LNCaP clone FGC (cell line): ENCODE measurements around the gene SLC38A6.

Source experiments
- DNase-seq: peaks from one replicate; pipeline ENCODE4 v3.0.0-alpha.2; 2011; ENCODE audit warnings: low read depth
- H3K4me3 ChIP-seq: 2 replicates; pipeline ENCODE4 v1.5.1; 2011; ENCODE audit warnings: mild to moderate bottlenecking, low read depth, low read length, control low read depth
- CTCF ChIP-seq: IDR thresholded peaks from 2 replicates; pipeline ENCODE4 v1.5.1; 2012; ENCODE audit warnings: mild to moderate bottlenecking; ENCODE audit not compliant: control insufficient read depth, insufficient read depth; ENCODE audit errors: extremely low read depth

SLC38A6 gene

GRCh38 chr14:60965402-60965801, 15.6 kb upstream of the SLC38A6 start:
- no peak for TF ChIP-seq CTCF
- no peak for DNase-seq
- H3K4me3 ChIP-seq, result no peak overlapping the region

- TF ChIP-seq CTCF, result no peak
- H3K4me3 ChIP-seq, result no peak overlapping the region
- DNase-seq, result no peak
Measured at GRCh38 chr14:60968099-60968498, 12.9 kb upstream of the SLC38A6 start.

DNA sequence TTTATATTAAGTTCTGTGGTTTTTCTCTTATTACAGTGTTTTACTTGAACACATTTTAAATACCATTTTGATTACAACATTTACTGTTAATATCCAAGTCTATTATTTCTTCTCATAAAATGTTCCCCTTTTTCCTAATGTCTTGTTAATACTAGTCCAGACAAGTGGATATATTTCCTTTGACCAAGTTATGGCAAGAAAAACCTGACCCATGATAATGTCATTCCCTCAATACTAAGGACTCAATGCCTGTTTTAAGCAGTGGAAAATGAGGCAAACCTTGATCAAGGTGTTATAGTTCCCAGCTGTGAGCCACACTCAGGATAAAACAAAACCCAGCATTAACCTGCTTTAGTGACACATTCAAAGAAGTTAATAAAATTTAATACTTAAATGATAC, 12.4 kb upstream of the SLC38A6 start:
- no peak overlapping the region for H3K4me3 ChIP-seq
- no peak for TF ChIP-seq CTCF
- DNase-seq, result no peak

- no peak for DNase-seq
- TF ChIP-seq CTCF, result no peak
- H3K4me3 ChIP-seq, result no peak overlapping the region
Measured at GRCh38 chr14:60970146-60970545, 10.9 kb upstream of the SLC38A6 start.

DNA sequence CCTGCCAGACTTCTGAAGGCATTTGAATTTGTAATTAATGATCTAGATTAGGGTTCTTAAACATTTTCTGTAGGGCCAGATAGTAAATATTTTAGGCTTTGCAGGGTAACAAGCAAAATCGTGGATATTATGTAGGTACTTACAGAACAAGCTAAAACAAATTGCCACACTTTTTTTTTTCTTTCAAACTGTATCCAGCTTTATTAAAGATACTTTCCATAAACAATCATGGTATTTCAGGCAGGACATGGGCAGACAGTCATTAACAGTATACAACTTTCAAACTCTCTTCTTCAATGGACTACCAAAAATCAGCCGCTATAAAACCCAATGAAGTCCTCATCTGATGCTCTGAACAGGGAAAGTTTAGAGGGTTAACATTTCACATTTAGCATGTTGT, 9.8 kb upstream of the SLC38A6 start:
- DNase-seq, result no peak
- TF ChIP-seq CTCF, result no peak

DNA sequence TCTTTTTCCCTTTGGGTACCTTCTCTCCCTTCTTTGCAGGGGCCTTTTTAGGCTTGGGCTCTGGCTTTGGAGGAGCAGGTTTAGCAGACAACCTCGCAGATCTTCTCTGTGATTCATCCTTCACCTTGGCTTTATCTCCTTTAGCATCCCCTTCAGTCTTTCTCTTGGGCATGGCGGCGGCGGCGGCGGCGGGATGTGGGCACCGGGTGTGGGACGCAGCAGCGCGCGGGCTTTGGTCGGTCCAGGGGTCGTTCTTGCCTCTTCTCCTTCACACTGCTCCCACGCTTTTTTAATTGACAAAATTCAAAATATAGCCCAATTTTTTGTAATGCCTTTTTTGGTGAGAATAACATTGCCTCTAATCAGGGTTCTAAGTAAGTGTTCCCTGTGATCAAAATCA, 8.8 kb upstream of the SLC38A6 start:
- no peak overlapping the region for H3K4me3 ChIP-seq
- no peak for DNase-seq
- TF ChIP-seq CTCF, result no peak

More for the DNA sequence above, 9.8 kb upstream of the SLC38A6 start:
- no peak overlapping the region for H3K4me3 ChIP-seq

- no peak for TF ChIP-seq CTCF
- H3K4me3 ChIP-seq, result no peak overlapping the region
- no peak for DNase-seq
Measured at GRCh38 chr14:60973070-60973469, 8.0 kb upstream of the SLC38A6 start.
